ENCODE measurements around the gene PDE7B.

The PDE7B gene

DNA sequence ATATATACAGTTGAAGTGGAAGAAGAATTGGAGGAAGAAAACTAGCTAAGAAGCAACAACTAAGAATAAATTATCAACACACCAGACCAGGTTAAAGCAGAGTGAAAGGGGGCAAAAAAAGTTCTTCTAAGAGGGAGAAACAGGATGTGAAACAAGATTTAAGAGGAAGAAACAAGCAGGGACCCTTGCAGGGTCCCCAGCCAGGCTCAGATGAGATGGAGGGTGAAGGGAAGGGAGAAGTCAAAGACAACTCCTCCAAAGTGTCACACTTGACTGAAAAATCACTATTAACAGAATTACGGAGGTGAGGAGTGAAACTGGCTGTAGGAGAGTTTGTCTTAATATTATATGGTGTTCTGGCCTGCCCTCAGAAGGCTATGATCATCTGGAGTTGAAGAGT, 333.2 kb downstream of the PDE7B start:
- TF ChIP-seq, protein P1, sequence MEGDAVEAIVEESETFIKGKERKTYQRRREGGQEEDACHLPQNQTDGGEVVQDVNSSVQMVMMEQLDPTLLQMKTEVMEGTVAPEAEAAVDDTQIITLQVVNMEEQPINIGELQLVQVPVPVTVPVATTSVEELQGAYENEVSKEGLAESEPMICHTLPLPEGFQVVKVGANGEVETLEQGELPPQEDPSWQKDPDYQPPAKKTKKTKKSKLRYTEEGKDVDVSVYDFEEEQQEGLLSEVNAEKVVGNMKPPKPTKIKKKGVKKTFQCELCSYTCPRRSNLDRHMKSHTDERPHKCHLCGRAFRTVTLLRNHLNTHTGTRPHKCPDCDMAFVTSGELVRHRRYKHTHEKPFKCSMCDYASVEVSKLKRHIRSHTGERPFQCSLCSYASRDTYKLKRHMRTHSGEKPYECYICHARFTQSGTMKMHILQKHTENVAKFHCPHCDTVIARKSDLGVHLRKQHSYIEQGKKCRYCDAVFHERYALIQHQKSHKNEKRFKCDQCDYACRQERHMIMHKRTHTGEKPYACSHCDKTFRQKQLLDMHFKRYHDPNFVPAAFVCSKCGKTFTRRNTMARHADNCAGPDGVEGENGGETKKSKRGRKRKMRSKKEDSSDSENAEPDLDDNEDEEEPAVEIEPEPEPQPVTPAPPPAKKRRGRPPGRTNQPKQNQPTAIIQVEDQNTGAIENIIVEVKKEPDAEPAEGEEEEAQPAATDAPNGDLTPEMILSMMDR (IDR thresholded peaks at IDR 0.05; ENCODE audit: control insufficient read depth, insufficient read depth, low read depth, low read length, missing control alignments), result no peak
- DNase-seq (ENCODE audit: low read depth), result no peak

DNA sequence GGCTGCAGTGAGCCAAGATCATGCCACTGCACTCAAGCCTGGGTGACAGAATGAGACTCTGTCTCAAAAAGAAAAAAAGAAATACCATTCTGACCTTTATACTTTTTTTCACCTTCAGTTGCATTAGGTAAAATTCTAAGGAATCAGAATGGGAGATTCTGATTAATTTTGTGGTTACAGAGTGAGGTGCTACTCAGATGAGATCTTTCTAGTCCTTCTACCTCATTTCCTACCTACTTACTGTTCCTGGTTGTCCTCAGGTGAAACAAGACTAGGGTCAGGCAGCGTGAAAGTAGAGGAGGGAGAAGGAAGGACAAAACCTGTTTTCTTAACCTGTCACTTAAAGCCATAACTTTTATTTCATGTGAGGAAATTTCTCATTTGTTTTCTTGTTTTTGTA, 334.9 kb downstream of the PDE7B start:
- no peak for DNase-seq (ENCODE audit: low read depth)
- no peak overlapping the region for H3K4me3 ChIP-seq (ENCODE audit: control insufficient read depth, low read depth, low read length)
- TF ChIP-seq, protein P1 (IDR thresholded peaks at IDR 0.05; ENCODE audit: control insufficient read depth, insufficient read depth, low read depth, low read length, missing control alignments), result no peak

More for the DNA sequence above, 333.2 kb downstream of the PDE7B start:
- H3K4me3 ChIP-seq (ENCODE audit: control insufficient read depth, low read depth, low read length), result no peak overlapping the region

DNA sequence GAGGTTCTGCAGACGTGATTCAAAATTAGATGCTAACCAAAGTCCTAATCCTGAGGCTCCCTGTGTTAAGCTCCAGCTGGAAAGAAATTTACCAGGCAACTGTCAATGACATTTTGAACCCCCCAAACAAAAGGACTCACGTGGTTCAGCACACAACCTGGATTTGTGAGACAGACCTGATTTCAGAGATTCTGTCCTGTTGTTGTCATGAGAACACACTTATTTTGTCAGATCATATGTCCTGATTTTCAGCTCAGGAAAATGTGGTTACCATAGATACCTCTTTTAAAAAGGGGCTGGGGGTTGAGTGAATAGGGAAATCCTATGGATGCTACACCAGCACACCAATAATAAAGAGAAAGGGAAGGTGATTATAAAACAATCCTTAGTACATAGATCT, 337.0 kb downstream of the PDE7B start:
- no peak for DNase-seq (ENCODE audit: low read depth)
- TF ChIP-seq, protein P1 (IDR thresholded peaks at IDR 0.05; ENCODE audit: control insufficient read depth, insufficient read depth, low read depth, low read length, missing control alignments), result no peak
- no peak overlapping the region for H3K4me3 ChIP-seq (ENCODE audit: control insufficient read depth, low read depth, low read length)

DNA sequence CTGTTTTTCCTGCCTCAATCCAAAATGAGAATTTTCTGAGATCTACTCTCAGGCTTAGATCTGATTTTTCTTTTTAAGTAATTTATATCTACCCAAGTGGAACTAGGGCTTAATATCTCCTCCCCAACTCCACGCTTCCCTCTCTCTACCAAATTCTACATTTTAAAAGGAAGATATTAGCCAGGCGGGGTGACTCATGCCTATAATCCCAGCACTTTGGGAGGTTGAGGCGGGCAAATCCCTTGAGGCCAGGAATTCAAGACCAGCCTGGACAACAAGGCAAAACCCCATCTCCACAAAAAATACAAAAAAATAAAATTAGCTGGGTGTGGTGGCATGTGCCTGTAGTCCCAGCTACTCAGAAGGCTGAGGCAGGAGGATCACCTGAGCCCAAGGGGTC, 337.6 kb downstream of the PDE7B start:
- H3K4me3 ChIP-seq (ENCODE audit: control insufficient read depth, low read depth, low read length), result no peak overlapping the region
- TF ChIP-seq, protein P1 (IDR thresholded peaks at IDR 0.05; ENCODE audit: control insufficient read depth, insufficient read depth, low read depth, low read length, missing control alignments), result no peak
- no peak for DNase-seq (ENCODE audit: low read depth)

DNA sequence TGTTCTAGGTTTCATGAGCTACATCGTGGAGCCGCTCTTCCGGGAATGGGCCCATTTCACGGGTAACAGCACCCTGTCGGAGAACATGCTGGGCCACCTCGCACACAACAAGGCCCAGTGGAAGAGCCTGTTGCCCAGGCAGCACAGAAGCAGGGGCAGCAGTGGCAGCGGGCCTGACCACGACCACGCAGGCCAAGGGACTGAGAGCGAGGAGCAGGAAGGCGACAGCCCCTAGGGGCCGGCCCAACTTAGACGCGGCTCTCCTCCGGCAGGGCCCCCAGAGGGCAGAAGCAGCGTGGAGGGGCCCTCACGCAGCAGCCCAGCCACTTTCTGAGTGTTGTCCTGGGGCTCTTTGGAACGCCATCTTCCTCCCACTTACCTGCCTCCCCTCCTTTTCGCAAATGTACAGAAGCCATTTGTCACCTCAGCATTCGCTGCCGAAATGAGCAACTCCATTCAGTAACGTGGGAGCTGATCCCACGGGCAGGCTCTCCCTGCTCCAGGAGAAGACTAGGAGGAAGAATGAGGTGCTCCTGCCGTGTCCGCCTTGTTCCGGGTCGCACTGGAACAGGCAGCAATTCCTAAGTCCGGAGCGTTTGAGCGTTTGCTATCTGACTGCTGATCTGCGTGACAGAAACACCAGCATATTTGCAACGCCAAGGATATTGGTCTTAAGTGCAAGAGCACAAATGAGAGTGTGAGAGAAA, 340.3 kb downstream of the PDE7B start:
- H3K4me3 ChIP-seq (ENCODE audit: control insufficient read depth, low read depth, low read length), result no peak overlapping the region

DNA sequence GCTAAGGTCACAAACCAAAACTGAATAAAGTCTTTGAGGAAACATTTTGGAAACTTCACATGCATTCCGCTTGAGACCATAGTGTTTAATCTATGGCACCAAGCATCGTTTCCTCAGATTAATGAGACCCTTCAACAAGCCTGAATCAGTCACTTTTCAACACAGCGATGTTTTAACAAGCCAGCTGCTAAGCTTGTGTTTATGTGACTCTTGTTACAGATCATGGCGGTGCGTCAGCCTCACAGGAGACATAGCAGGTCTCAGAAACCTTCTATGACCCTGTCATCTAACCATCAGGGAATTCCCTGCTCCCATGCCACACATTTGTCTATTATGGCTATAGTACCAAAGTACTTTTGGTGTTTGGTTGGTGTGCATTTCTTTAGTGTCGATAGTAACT, 341.4 kb downstream of the PDE7B start:
- TF ChIP-seq, protein P1 (IDR thresholded peaks at IDR 0.05; ENCODE audit: control insufficient read depth, insufficient read depth, low read depth, low read length, missing control alignments), result no peak
- DNase-seq (ENCODE audit: low read depth), result no peak

More for the DNA sequence above, 340.3 kb downstream of the PDE7B start:
- DNase-seq (ENCODE audit: low read depth), result no peak
- TF ChIP-seq, protein P1 (IDR thresholded peaks at IDR 0.05; ENCODE audit: control insufficient read depth, insufficient read depth, low read depth, low read length, missing control alignments), result no peak

More for the DNA sequence above, 341.4 kb downstream of the PDE7B start:
- H3K4me3 ChIP-seq (ENCODE audit: control insufficient read depth, low read depth, low read length), result no peak overlapping the region

Data from AG09309 (cell line).